Fibroblast of mammary gland (primary cell): ENCODE data around the gene XYLT1.
"Not testable (repeated sequence)": the region's sequence is repeated elsewhere in the genome, so short reads cannot be mapped to it uniquely, and the experiment has no call there.

Experiments used
- DNase-seq: peaks from one replicate; pipeline ENCODE4 v3.0.0-alpha.2; 2010; ENCODE audit warnings: low read depth
- H3K4me3 ChIP-seq: 2 replicates; pipeline ENCODE4 v1.5.1; 2011; ENCODE audit warnings: low read depth, mild to moderate bottlenecking, low read length, moderate library complexity; ENCODE audit not compliant: control insufficient read depth
- CTCF ChIP-seq: conservative IDR thresholded peaks from 2 replicates; pipeline ENCODE4 v1.5.1; 2011; ENCODE audit warnings: low read depth, low read length, inconsistent platforms; ENCODE audit not compliant: control insufficient read depth, insufficient read depth

The XYLT1 gene

GRCh38 chr16:17336530-17336900, 134.2 kb downstream of the XYLT1 start:
- no peak for DNase-seq
- no peak for TF ChIP-seq CTCF
- no peak overlapping the region for H3K4me3 ChIP-seq

- TF ChIP-seq CTCF = no peak
- H3K4me3 ChIP-seq = no peak overlapping the region
- no peak for DNase-seq
These were observed 134.8 kb downstream of the XYLT1 start for GRCh38 chr16:17335826-17336529.

- not testable (repeated sequence) for DNase-seq, H3K4me3 ChIP-seq
These were observed 135.4 kb downstream of the XYLT1 start for GRCh38 chr16:17335406-17335805.

- DNase-seq = peak; percentile 94
- H3K4me3 ChIP-seq = no peak overlapping the region
- TF ChIP-seq CTCF = no peak
These were observed 136.7 kb downstream of the XYLT1 start for GRCh38 chr16:17334096-17334495.

- no peak overlapping the region for H3K4me3 ChIP-seq
- TF ChIP-seq CTCF = no peak
- no peak for DNase-seq
These were observed 137.5 kb downstream of the XYLT1 start for GRCh38 chr16:17333229-17333628.

GRCh38 chr16:17331991-17332390, 138.8 kb downstream of the XYLT1 start:
- no peak overlapping the region for H3K4me3 ChIP-seq
- no peak for DNase-seq
- TF ChIP-seq CTCF = no peak

- peak; percentile 89 for DNase-seq
- no peak for TF ChIP-seq CTCF
- H3K4me3 ChIP-seq = no peak overlapping the region
These were observed 139.6 kb downstream of the XYLT1 start for GRCh38 chr16:17331071-17331607.
